T-helper 2 cell treated with Interferon-gamma antibody and Interleukin-4, amounts not matched to agents 5 μg/mL and 100 μg/mL, for 36 hours (primary cell): ENCODE results near the gene GALNS.
A peak's percentile ranks its signal among the peaks of the same experiment; 100 is the strongest.

Experiments
- DNase-seq: peaks from one replicate; pipeline ENCODE4 v3.0.0; 2021; ENCODE audit warnings: low spot score
- H3K27ac Mint-ChIP-seq: one replicate; pipeline ENCODE4 v1.8.0; 2021; ENCODE audit warnings: mild to moderate bottlenecking, mixed read lengths
- H3K27me3 Mint-ChIP-seq: one replicate; pipeline ENCODE4 v1.8.0; 2021; ENCODE audit warnings: low read depth, mixed read lengths
- H3K36me3 Mint-ChIP-seq: one replicate; pipeline ENCODE4 v1.8.0; 2021; ENCODE audit warnings: low read depth, mixed read lengths
- H3K4me1 Mint-ChIP-seq: one replicate; pipeline ENCODE4 v1.8.0; 2021; ENCODE audit warnings: low read depth, mixed read lengths
- H3K4me3 Mint-ChIP-seq: one replicate; pipeline ENCODE4 v1.8.0; 2022; ENCODE audit warnings: mild to moderate bottlenecking, moderate library complexity, mixed read lengths
- H3K9me3 Mint-ChIP-seq: one replicate; pipeline ENCODE4 v1.8.0; 2021; ENCODE audit warnings: mixed read lengths

Gene GALNS

DNA sequence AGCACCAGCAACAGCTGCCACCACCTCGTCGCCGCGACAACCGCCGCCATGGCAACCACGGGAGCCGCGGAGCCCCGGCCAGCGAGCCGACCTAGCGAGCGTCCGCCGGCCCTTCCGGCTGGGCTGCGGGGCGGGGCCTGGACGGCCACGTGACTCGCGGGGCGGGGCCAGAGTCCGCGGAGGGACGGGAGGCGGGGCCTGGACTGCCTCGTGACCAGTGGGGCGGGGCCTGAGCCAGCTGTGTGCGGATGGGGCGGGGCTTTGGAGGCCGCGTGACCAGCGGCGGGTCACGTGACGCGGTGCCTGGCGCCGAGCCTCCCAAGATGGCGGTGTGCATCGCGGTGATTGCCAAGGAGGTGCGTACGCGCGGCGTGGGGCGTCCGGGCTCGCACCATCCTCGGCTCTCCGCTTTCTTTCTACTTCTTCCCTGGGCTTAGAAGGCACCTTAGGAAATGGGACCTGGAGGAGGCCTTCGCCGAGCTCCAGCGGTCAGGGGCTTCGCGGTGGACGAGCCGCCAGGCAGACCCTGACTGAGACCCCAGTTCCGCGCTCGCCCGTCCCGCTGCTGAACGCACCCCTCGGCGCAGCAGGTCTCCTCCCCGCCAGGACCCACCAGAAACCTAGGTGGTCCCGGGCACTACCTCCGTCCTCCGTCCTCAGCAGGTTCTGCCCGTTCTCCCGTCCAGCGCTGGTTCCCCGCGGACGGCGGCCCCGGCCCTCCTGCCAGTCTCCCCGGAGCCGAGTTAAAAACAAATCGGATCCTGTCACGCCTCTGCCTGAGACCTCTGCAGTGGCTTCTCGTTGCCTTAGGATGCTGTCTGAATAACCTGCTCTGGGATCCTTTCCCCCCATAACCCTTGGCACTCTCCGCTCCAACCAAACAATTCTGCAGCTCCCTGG is at the start of gene GALNS, which contains the start of gene TRAPPC2L:
Gene GALNS (minus strand): TSS at position 120 of the 900 bp plus-strand sequence. CDS start 70 bp downstream, at position 50.
Gene TRAPPC2L (plus strand): TSS at position 300 of the 900 bp plus-strand sequence. CDS start 24 bp downstream, at position 324.
- Mint-ChIP-seq H3K9me3 (no peaks in the 10 kb centered on the region), H3K36me3 (peaks cover 11% of the 10 kb centered on the region), H3K27ac (peak within 1 kb of the TSS; percentile 94), H3K27me3 (no peaks in the 10 kb centered on the region), H3K4me1 (peaks cover 11% of the 10 kb centered on the region), H3K4me3 (peak within 1 kb of the TSS; percentile 99)
- DNase-seq, result peak; percentile 98

DNA sequence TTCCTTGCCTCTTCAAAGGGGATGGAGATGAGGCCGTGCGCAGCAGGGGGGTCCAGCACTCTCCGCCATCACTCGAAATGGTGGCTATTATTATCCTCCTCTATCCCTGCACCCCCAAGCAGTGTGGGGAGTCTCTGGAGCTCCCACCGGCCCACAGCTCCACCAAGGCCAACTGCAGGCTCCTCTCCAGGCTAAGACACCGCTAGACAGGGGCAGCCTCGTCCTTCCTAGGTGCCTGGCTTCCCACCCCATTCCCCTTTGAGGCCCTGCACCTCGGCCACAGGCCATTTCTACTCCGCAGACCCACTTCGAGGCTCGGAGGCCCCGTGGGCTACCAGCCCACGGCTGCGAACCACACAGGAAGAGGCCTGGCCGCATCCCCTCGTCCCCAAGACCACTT is 49.3 kb upstream of the GALNS start:
- no peaks in the 10 kb centered on the region for H3K36me3 Mint-ChIP-seq
- DNase-seq, result no peak
- H3K4me1 Mint-ChIP-seq, result no peaks in the 10 kb centered on the region
- no peaks in the 10 kb centered on the region for H3K9me3 Mint-ChIP-seq
- no peaks in the 10 kb centered on the region for H3K27me3 Mint-ChIP-seq
- no peak overlapping the region for H3K27ac Mint-ChIP-seq
- no peak overlapping the region for H3K4me3 Mint-ChIP-seq

GRCh38 chr16:88905563-88905962 is 48.8 kb upstream of the GALNS start:
- Mint-ChIP-seq H3K4me1 (no peaks in the 10 kb centered on the region), H3K27ac (no peak overlapping the region), H3K9me3 (no peaks in the 10 kb centered on the region), H3K36me3 (no peaks in the 10 kb centered on the region), H3K27me3 (no peaks in the 10 kb centered on the region), H3K4me3 (no peak overlapping the region)
- DNase-seq, result no peak

- H3K27ac Mint-ChIP-seq, result no peak overlapping the region
- H3K9me3 Mint-ChIP-seq, result no peaks in the 10 kb centered on the region
- no peak for DNase-seq
- H3K4me1 Mint-ChIP-seq, result no peaks in the 10 kb centered on the region
- no peaks in the 10 kb centered on the region for H3K27me3 Mint-ChIP-seq
- no peaks in the 10 kb centered on the region for H3K36me3 Mint-ChIP-seq
- no peak overlapping the region for H3K4me3 Mint-ChIP-seq
Observed at GRCh38 chr16:88904676-88905365, 48.1 kb upstream of the GALNS start.

- Mint-ChIP-seq H3K27ac (no peak overlapping the region), H3K4me3 (no peak overlapping the region), H3K36me3 (no peaks in the 10 kb centered on the region), H3K9me3 (no peaks in the 10 kb centered on the region), H3K4me1 (no peaks in the 10 kb centered on the region), H3K27me3 (no peaks in the 10 kb centered on the region)
- DNase-seq, result no peak
Observed at GRCh38 chr16:88903267-88903666, 46.5 kb upstream of the GALNS start.

GRCh38 chr16:88902744-88903143 is 46.0 kb upstream of the GALNS start:
- Mint-ChIP-seq H3K9me3 (no peaks in the 10 kb centered on the region), H3K4me1 (no peaks in the 10 kb centered on the region), H3K27me3 (no peaks in the 10 kb centered on the region), H3K27ac (no peak overlapping the region), H3K36me3 (no peaks in the 10 kb centered on the region), H3K4me3 (no peak overlapping the region)
- DNase-seq, result no peak

DNA sequence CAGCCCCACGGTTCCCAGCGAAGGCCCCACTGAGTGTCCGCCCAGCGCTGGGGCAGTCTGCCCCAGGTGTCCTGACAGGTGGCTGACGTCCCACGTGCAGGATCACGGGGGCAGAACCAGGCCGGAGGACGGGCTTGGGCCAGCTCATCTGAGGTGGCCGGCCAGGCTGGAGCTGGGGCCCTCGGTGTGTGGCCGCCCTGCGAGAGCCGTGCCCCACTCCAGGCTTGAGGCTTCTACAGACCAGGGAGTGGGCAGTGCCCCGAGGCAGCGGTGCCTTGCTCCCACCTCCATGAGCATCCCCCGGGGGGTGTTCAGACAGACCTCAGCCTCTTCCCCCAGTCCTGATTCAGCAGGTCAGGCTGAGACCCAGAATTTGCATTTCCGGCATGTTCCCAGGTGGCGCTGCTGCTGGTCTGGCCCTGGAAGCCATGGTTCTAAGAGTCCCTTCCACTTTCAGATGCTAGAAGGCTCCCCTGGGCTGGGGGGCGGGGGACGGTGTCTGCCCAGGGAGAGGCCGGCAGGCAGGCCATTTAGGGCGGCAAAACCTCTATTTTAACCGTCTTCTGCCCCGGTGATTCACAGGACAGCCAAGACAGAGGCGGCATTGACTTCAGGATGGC is 45.1 kb upstream of the GALNS start:
- no peaks in the 10 kb centered on the region for H3K36me3 Mint-ChIP-seq
- no peak for DNase-seq
- no peaks in the 10 kb centered on the region for H3K9me3 Mint-ChIP-seq
- H3K4me1 Mint-ChIP-seq, result no peaks in the 10 kb centered on the region
- H3K27me3 Mint-ChIP-seq, result no peaks in the 10 kb centered on the region
- no peak overlapping the region for H3K4me3 Mint-ChIP-seq
- no peak overlapping the region for H3K27ac Mint-ChIP-seq

DNA sequence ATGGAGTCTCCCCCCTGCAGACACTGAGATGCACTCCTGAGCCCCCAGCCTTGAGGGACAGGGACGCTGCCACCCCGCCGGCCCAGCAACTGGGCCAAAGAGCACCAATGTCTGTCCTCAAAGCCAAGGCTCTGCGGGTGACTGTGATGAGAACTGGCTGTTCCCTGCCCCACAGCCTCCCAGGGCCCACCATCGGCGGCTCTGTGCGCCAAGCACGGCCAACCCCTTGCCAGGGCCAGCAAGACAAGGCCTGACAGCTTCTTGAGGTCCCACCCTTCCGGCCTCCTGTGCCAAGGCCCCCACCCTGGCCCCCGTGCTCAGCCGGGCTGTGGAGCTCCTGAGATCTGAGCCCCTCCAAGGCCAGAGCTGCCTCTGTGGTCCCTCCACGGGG is 43.9 kb upstream of the GALNS start:
- H3K4me1 Mint-ChIP-seq, result no peaks in the 10 kb centered on the region
- no peaks in the 10 kb centered on the region for H3K27me3 Mint-ChIP-seq
- no peak overlapping the region for H3K27ac Mint-ChIP-seq
- no peak for DNase-seq
- no peaks in the 10 kb centered on the region for H3K9me3 Mint-ChIP-seq
- H3K4me3 Mint-ChIP-seq, result no peak overlapping the region
- no peaks in the 10 kb centered on the region for H3K36me3 Mint-ChIP-seq

DNA sequence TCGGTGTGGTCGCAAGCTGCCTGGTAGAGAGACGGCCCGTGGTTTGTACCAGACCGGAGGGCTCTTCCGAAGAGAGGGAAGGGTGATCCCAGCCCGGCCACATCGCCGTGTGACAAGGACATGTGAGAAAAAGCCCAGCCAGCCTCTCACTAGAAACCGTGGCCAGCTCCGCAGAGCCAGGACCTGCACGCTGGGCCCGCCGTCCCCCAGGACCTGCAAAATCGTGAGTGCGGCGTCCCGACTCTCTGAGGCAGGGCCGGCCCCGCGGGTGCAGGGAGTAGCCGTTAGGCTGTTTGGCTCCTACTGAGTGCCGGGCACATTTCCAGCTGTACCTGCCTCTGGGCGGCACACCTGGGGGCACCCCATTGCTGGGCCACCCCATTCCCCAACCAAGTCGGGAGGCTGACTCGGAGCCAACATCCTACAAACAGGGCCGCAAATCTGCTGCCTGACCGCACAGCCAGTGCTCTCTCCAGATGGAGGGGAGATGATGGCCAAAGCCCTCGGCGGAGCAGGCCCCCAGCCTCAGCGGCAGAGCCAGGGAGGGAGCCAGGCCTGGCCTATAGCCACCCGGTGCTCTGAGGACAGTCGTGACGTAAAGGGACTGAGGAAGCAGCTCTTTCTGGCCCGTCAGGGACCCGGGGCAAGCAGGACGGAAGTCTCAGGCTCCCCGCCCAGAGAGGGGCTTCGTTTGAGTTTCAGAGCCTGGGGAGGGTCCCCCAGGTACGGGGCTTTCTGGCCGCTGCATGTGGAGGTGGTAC is 43.3 kb upstream of the GALNS start:
- Mint-ChIP-seq H3K4me3 (no peak overlapping the region), H3K36me3 (no peaks in the 10 kb centered on the region), H3K4me1 (no peaks in the 10 kb centered on the region), H3K27me3 (no peaks in the 10 kb centered on the region), H3K27ac (no peak overlapping the region), H3K9me3 (no peaks in the 10 kb centered on the region)
- no peak for DNase-seq

DNA sequence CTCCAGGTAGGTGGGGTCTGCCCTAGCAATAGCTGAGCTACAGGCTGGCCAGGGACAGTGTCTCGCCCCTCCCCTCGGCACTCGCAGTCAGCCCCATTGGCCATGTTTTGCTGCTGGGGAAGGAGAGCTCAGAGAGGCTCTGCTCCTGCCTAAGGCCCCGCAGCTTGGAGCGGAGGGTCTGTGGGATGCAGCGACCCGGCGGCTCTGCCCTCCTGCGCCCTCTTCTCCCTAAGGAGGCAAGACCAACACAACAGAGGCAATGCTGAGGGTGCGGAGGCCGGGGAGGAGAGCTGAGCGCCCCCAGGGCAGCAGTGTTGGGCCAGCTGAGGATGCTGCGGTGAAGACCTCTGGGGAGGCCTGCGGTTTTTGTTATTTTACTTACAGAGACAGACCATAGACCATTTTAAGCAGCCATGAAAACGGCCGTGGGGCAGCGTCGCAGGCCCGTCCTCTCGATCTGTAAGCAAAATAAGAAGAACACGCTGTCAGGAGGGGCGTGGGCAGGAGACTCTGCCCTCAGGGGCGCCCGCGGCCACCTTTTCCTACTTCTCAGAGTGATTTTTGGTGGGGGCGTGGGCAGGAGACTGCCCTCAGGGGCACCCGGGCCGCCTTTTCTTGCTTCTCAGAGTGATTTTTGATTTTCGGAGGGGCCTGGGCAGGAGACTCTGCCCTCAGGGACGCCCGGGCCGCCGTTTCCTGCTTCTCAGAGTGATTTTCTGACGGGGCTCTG is 41.1 kb upstream of the GALNS start:
- Mint-ChIP-seq H3K9me3 (no peaks in the 10 kb centered on the region), H3K4me1 (no peaks in the 10 kb centered on the region), H3K4me3 (no peak overlapping the region), H3K36me3 (no peaks in the 10 kb centered on the region), H3K27me3 (no peaks in the 10 kb centered on the region), H3K27ac (no peak overlapping the region)
- DNase-seq, result no peak

- H3K9me3 Mint-ChIP-seq, result no peaks in the 10 kb centered on the region
- DNase-seq, result no peak
- H3K36me3 Mint-ChIP-seq, result no peaks in the 10 kb centered on the region
- no peak overlapping the region for H3K4me3 Mint-ChIP-seq
- no peaks in the 10 kb centered on the region for H3K4me1 Mint-ChIP-seq
- H3K27me3 Mint-ChIP-seq, result no peaks in the 10 kb centered on the region
- no peak overlapping the region for H3K27ac Mint-ChIP-seq
Observed at GRCh38 chr16:88896238-88897070, 39.7 kb upstream of the GALNS start.

DNA sequence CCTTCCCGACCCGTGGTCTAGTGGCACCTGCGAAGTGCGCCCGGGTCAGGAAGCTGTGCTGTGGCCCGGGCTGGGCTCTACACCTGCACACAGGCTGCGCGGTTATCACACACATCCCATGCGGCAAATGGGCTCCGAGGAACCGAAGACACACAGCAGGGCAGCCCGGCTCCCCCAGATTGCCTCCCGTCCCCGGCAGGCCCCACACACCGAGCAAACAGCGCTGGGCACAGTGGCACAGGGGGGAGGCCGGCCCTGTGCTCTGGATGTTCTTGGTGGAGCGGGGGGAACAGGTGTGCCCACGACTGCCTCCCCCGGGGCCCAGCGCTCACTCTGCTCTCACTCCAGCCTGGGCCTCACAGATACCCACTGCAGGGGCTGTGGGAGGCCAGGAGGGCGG is 38.6 kb upstream of the GALNS start:
- Mint-ChIP-seq H3K9me3 (no peaks in the 10 kb centered on the region), H3K36me3 (no peaks in the 10 kb centered on the region), H3K27ac (no peak overlapping the region), H3K4me3 (no peak overlapping the region), H3K4me1 (no peaks in the 10 kb centered on the region), H3K27me3 (no peaks in the 10 kb centered on the region)
- DNase-seq, result no peak
